Liver (tissue), 3 donors: ENCODE measurements around the gene WBP2.

Source experiments
- EGR1 ChIP-seq, 2 donors: IDR thresholded peaks; 2 replicates each; pipeline ENCODE4 v1.6.1; 2016 to 2018; ENCODE audit warnings: antibody characterized with exemption in 2 of 2, low read depth in 2 of 2
- FOXA2 ChIP-seq: IDR thresholded peaks from 2 replicates; pipeline ENCODE4 v1.6.1; 2016; ENCODE audit warnings: antibody characterized with exemption
- JUND ChIP-seq, 2 donors: IDR thresholded peaks; 2 replicates each; pipeline ENCODE4 v1.6.1; 2016; ENCODE audit warnings: antibody characterized with exemption in 2 of 2
- SP1 ChIP-seq: IDR thresholded peaks from 2 replicates; pipeline ENCODE4 v1.6.1; 2018; ENCODE audit warnings: antibody characterized with exemption, mild to moderate bottlenecking
- TAF1 ChIP-seq: conservative IDR thresholded peaks from 2 replicates; pipeline ENCODE4 v1.6.1; 2016; ENCODE audit warnings: antibody characterized with exemption, mild to moderate bottlenecking
- YY1 ChIP-seq: IDR thresholded peaks from 2 replicates; pipeline ENCODE4 v1.6.1; 2016; ENCODE audit warnings: antibody characterized with exemption, mild to moderate bottlenecking
- TF ChIP-seq, protein P1 (sequence below): IDR thresholded peaks from 2 replicates; pipeline ENCODE4 v1.6.1; 2016; ENCODE audit warnings: antibody characterized with exemption
- TF ChIP-seq, protein P2 (sequence below): fragments of 150-350 bp; IDR thresholded peaks from 2 replicates; pipeline ENCODE4 v1.5.1; 2017; ENCODE audit warnings: improper control_type of control experiment, low read depth, low read length; ENCODE audit not compliant: missing input control
- TF ChIP-seq, protein P3 (sequence below): IDR thresholded peaks from 2 replicates; pipeline ENCODE4 v1.6.1; 2016; ENCODE audit warnings: antibody characterized with exemption
- TF ChIP-seq, protein P4 (sequence below): IDR thresholded peaks from 2 replicates; pipeline ENCODE4 v1.6.1; 2016; ENCODE audit warnings: antibody characterized with exemption, mild to moderate bottlenecking
- donor health status: healthy.
- donor health status: healthy.

DNA sequence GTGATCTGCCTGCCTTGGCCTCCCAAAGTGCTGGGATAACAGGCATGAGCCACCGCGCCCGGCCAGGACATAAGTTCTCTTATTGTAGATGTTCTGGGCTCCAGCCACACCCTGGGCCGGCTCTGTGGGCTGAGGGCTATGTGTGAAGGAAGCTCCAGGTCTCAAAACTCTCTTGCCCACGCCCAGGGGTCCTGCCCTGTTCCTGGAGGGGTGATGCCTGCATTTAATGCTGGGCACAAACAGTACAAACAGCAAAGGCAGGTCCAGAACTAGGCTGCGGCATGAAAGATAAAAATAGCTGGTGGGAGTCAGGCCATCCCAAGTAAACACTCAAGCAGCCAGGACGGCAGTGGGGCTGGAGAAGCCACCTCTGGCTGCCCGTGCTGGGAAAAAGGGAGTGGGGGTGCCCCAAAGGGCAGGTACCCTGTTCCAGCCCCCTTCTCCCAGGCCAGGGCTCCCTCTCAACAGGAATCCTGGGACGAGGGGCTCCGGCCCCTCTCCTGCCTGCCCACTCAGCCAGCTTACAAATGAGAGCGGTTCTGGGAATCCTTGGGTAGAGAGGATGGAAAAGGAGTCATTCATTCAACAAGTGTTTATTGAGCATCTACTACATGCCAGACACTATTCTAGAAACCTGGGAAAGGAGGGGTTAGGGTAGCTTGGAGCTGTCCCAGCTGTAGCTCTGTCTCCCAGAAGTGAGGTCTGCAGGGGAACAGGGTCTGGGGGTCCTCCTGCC is 18.6 kb upstream of the WBP2 start:
- TF ChIP-seq, protein P1, sequence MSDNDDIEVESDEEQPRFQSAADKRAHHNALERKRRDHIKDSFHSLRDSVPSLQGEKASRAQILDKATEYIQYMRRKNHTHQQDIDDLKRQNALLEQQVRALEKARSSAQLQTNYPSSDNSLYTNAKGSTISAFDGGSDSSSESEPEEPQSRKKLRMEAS, result no peak
- TF ChIP-seq TAF1 (no peak), JUND (IDR thresholded peaks at IDR 0.05) (no peak), SP1 (no peak), FOXA2 (no peak), EGR1 (IDR thresholded peaks at IDR 0.05; ENCODE audit: low read depth in 2 of 2) (no peak), YY1 (no peak)
- TF ChIP-seq, protein P2, sequence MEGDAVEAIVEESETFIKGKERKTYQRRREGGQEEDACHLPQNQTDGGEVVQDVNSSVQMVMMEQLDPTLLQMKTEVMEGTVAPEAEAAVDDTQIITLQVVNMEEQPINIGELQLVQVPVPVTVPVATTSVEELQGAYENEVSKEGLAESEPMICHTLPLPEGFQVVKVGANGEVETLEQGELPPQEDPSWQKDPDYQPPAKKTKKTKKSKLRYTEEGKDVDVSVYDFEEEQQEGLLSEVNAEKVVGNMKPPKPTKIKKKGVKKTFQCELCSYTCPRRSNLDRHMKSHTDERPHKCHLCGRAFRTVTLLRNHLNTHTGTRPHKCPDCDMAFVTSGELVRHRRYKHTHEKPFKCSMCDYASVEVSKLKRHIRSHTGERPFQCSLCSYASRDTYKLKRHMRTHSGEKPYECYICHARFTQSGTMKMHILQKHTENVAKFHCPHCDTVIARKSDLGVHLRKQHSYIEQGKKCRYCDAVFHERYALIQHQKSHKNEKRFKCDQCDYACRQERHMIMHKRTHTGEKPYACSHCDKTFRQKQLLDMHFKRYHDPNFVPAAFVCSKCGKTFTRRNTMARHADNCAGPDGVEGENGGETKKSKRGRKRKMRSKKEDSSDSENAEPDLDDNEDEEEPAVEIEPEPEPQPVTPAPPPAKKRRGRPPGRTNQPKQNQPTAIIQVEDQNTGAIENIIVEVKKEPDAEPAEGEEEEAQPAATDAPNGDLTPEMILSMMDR, result no peak
- TF ChIP-seq, protein P3, sequence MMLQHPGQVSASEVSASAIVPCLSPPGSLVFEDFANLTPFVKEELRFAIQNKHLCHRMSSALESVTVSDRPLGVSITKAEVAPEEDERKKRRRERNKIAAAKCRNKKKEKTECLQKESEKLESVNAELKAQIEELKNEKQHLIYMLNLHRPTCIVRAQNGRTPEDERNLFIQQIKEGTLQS, result no peak
- TF ChIP-seq, protein P4, sequence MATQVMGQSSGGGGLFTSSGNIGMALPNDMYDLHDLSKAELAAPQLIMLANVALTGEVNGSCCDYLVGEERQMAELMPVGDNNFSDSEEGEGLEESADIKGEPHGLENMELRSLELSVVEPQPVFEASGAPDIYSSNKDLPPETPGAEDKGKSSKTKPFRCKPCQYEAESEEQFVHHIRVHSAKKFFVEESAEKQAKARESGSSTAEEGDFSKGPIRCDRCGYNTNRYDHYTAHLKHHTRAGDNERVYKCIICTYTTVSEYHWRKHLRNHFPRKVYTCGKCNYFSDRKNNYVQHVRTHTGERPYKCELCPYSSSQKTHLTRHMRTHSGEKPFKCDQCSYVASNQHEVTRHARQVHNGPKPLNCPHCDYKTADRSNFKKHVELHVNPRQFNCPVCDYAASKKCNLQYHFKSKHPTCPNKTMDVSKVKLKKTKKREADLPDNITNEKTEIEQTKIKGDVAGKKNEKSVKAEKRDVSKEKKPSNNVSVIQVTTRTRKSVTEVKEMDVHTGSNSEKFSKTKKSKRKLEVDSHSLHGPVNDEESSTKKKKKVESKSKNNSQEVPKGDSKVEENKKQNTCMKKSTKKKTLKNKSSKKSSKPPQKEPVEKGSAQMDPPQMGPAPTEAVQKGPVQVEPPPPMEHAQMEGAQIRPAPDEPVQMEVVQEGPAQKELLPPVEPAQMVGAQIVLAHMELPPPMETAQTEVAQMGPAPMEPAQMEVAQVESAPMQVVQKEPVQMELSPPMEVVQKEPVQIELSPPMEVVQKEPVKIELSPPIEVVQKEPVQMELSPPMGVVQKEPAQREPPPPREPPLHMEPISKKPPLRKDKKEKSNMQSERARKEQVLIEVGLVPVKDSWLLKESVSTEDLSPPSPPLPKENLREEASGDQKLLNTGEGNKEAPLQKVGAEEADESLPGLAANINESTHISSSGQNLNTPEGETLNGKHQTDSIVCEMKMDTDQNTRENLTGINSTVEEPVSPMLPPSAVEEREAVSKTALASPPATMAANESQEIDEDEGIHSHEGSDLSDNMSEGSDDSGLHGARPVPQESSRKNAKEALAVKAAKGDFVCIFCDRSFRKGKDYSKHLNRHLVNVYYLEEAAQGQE, result no peak
